OCI-LY7 (cell line): ENCODE data around the gene C2orf49. TPM values are rescaled to one million over a fixed set of nuclear protein-coding genes. Genes with fewer than 3 reads are reported as not detected.

ENCODE experiments used
- BruUV-seq: library from RNA; stranded (reverse); fragments of 400-500 nt; replicated peaks from 2 replicates; lab custom pipeline; 2021; lab: Mats Ljungman, UMichigan
- CTCF ChIA-PET: fragments of 300-600 bp; sonication (Branson Sonifier 250); formaldehyde crosslinking; loops from one replicate; lab custom pipeline; 2022; ENCODE audit warnings: antibody characterized with exemption; ENCODE audit not compliant: unreplicated experiment; lab: Charles Lee
- POLR2A ChIA-PET: fragments of 300-600 bp; sonication (Branson Sonifier 250); formaldehyde crosslinking; loops from one replicate; lab custom pipeline; 2022; ENCODE audit warnings: antibody characterized with exemption; lab: Charles Lee
- DNase-seq: peaks from one replicate; pipeline ENCODE4 v3.0.0-alpha.2; 2015; ENCODE audit warnings: low spot score
- H2AFZ ChIP-seq: fragments of 200-600 bp; sonication (generic), shearing (Covaris generic); 2 replicates; pipeline ENCODE4 v1.6.1; 2014; ENCODE audit warnings: mild to moderate bottlenecking, antibody characterized with exemption, low read length, moderate library complexity
- H3K27ac ChIP-seq: fragments of 200-600 bp; sonication (generic); 2 replicates; pipeline ENCODE4 v1.5.1; 2014; ENCODE audit warnings: mixed run types, low read depth, mild to moderate bottlenecking, moderate library complexity, low read length, inconsistent platforms; ENCODE audit not compliant: poor library complexity, severe bottlenecking
- H3K36me3 ChIP-seq: fragments of 200-600 bp; sonication (generic); 2 replicates; pipeline ENCODE4 v1.6.1; 2014; ENCODE audit warnings: mild to moderate bottlenecking, antibody characterized with exemption, low read length, moderate library complexity, mixed read lengths; ENCODE audit not compliant: insufficient read depth
- H3K4me1 ChIP-seq: fragments of 200-600 bp; sonication (generic); 2 replicates; pipeline ENCODE4 v1.5.1; 2014; ENCODE audit warnings: mild to moderate bottlenecking, low read length; ENCODE audit not compliant: insufficient read depth, poor library complexity, severe bottlenecking
- H3K4me2 ChIP-seq: fragments of 200-600 bp; sonication (generic); 2 replicates; pipeline ENCODE4 v1.6.1; 2014; ENCODE audit warnings: mild to moderate bottlenecking, low read length
- H3K4me3 ChIP-seq: fragments of 200-600 bp; sonication (generic); 2 replicates; pipeline ENCODE4 v1.5.1; 2014; ENCODE audit warnings: mild to moderate bottlenecking, low read depth, low read length; ENCODE audit not compliant: poor library complexity, severe bottlenecking
- H3K79me2 ChIP-seq: fragments of 200-600 bp; sonication (generic); 2 replicates; pipeline ENCODE4 v1.6.1; 2016; ENCODE audit warnings: low read depth, mild to moderate bottlenecking, low read length, moderate library complexity, mixed read lengths; ENCODE audit not compliant: insufficient read depth
- H3K9me2 ChIP-seq: fragments of 200-600 bp; sonication (generic); 2 replicates; pipeline ENCODE4 v1.6.1; 2016; ENCODE audit warnings: mild to moderate bottlenecking, low read length, mixed read lengths; ENCODE audit not compliant: insufficient read depth
- H3K9me3 ChIP-seq: fragments of 200-600 bp; sonication (generic); 2 replicates; pipeline ENCODE4 v1.6.1; 2014; ENCODE audit warnings: mild to moderate bottlenecking, mixed run types, low read length, mixed read lengths
- H4K20me1 ChIP-seq: fragments of 200-600 bp; sonication (generic); 2 replicates; pipeline ENCODE4 v1.6.1; 2014; ENCODE audit warnings: mild to moderate bottlenecking, antibody characterized with exemption, low read length, moderate library complexity, mixed read lengths; ENCODE audit not compliant: insufficient read depth
- CTCF ChIP-seq: fragments of 200-600 bp; sonication (generic); conservative IDR thresholded peaks from 2 replicates; pipeline ENCODE4 v1.5.1; 2014; ENCODE audit warnings: mild to moderate bottlenecking, antibody characterized with exemption, low read length, moderate library complexity, mixed read lengths
- EZH2phosphoT487 ChIP-seq: fragments of 200-600 bp; sonication (generic); IDR thresholded peaks from 2 replicates; pipeline ENCODE4 v1.6.1; 2018; ENCODE audit warnings: low read depth, borderline replicate concordance, mild to moderate bottlenecking, mixed run types, antibody characterized with exemption, low read length, moderate library complexity, mixed read lengths
- intact Hi-C: fragments of 100-400 bp; cut with micrococcal nuclease; formaldehyde crosslinking; loops from one replicate; pipeline ENCODE4 v1.10.0; 2022; ENCODE audit not compliant: unreplicated experiment
- total RNA-seq, 2 experiments: library from RNA; depleted of rRNA in 1 of 2; stranded (reverse); fragments of >200 nt in 1 of 2; shearing (Covaris generic) in 1 of 2; gene quantifications; 2 replicates each; pipeline ENCODE4 v1.2.3, GENCODE V29; 2014 to 2022

The C2orf49 gene
- total RNA-seq, 2 experiments from 2014 or later = 11.8 to 17.0 TPM

DNA sequence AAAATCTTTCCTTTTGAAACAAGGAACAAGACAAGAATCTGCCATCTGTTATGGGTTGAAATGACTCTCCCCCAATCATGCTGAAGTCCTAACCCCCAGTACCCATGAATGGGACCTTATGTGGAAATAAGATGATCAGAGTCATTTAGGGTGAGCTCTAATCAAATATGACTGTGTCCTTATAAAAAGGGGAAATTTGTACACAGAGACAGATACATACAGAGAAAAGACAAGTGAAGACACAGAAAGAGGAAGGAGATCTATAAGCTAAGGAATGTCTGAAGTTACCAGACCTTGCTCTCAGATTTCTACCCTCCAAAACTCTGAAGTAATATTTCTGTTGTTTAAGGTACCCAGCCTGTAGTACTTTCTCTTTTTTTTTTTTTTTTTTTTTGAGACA is 23.5 kb upstream of the C2orf49 start:
- H3K79me2 ChIP-seq = peaks cover 79% of the 10 kb centered on the region
- no peaks in the 10 kb centered on the region for H3K4me1 ChIP-seq
- no peaks in the 10 kb centered on the region for H3K9me2 ChIP-seq
- no peak overlapping the region for H3K4me3 ChIP-seq
- H3K4me2 ChIP-seq = no peak overlapping the region
- ChIA-PET CTCF (no interaction called here), POLR2A (interaction anchor here (0.6 to 0.9 kb wide), 5 partner anchors 8 to 261 kb away, joined by 3 to 8 read pairs (median 4); no protein-coding TSS in a partner anchor)
- no TSS peak for BruUV-seq
- no peak for DNase-seq
- H2AFZ ChIP-seq = no peak overlapping the region
- H3K36me3 ChIP-seq = peaks cover 11% of the 10 kb centered on the region
- no peak overlapping the region for H3K27ac ChIP-seq
- no peak for TF ChIP-seq EZH2phosphoT487
- no peak for TF ChIP-seq CTCF
- H4K20me1 ChIP-seq = no peaks in the 10 kb centered on the region
- no peaks in the 10 kb centered on the region for H3K9me3 ChIP-seq
- intact Hi-C loops = no loop called here

DNA sequence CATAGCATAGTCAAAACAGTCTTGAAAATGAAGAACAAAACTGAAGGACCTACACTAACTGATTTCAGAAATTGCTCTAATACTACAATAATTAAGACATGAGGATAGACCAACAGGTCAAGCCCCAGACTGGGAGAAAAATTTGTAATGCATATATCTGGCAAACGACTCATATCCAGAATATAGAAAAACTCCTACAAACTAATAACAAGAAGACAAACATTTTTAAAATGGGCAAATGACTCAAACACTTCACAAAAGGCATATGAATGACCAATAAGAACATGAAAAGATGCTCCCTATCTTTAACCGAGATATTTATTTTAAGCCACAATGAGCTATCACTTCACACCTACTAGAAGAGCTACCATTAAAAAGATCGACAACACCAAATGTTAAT is 22.0 kb upstream of the C2orf49 start:
- no peak overlapping the region for H3K27ac ChIP-seq
- H3K4me3 ChIP-seq = no peak overlapping the region
- intact Hi-C loops = no loop called here
- ChIA-PET CTCF (no interaction called here), POLR2A (interaction anchor here (0.6 to 1.1 kb wide), 4 partner anchors 15 to 224 kb away, joined by 3 to 5 read pairs (median 4); no protein-coding TSS in a partner anchor)
- no peaks in the 10 kb centered on the region for H3K4me1 ChIP-seq
- H3K36me3 ChIP-seq = peaks cover 11% of the 10 kb centered on the region
- no peak overlapping the region for H3K4me2 ChIP-seq
- DNase-seq = no peak
- no peak for TF ChIP-seq CTCF
- no peak for TF ChIP-seq EZH2phosphoT487
- H3K9me3 ChIP-seq = no peaks in the 10 kb centered on the region
- H2AFZ ChIP-seq = no peak overlapping the region
- no peaks in the 10 kb centered on the region for H3K9me2 ChIP-seq
- H3K79me2 ChIP-seq = peaks cover 83% of the 10 kb centered on the region
- BruUV-seq = no TSS peak
- peaks cover 4% of the 10 kb centered on the region; the same call in 1 of the 2 replicates for H4K20me1 ChIP-seq

DNA sequence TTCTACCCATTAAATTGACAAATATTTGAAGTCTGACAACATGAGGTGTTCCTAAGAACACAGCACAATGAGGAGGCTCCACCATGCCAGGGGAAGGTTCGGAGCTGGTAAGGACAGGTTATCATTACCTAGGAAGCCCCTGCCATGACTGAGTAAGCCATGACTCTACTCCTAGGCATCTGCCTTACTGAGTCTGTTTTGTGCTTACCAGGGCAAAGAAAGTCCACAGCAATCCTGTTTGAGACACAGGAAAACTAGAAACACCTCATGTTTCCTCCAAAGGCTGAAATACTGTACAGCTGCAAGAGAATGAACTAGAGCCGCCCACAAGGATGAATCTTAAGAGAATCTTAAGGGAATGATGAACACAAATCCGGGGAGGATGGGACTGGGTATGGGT is 19.4 kb upstream of the C2orf49 start:
- BruUV-seq = no TSS peak
- Histone ChIP-seq H3K9me2 (no peaks in the 10 kb centered on the region), H2AFZ (no peak overlapping the region), H4K20me1 (peaks cover 10% of the 10 kb centered on the region; the same call in 1 of the 2 replicates), H3K4me2 (no peak overlapping the region), H3K4me3 (no peak overlapping the region), H3K27ac (no peak overlapping the region), H3K36me3 (peaks cover 23% of the 10 kb centered on the region), H3K9me3 (no peaks in the 10 kb centered on the region), H3K79me2 (peaks cover 75% of the 10 kb centered on the region), H3K4me1 (no peaks in the 10 kb centered on the region)
- intact Hi-C loops = no loop called here
- CTCF ChIA-PET = no interaction called here
- no peak for DNase-seq
- POLR2A ChIA-PET = no interaction called here
- TF ChIP-seq CTCF (no peak), EZH2phosphoT487 (no peak)
